Stomach (tissue), 9 donors: ENCODE data around the gene GRM4. TPM values are rescaled to one million over a fixed set of nuclear protein-coding genes. Genes with fewer than 3 reads are reported as not detected.
A peak's percentile ranks its signal among the peaks of the same experiment; 100 is the strongest.

Experiments used
- DNase-seq, 2 donors: peaks; one replicate each; pipeline versions ENCODE4 v3.0.0 to v3.0.0-alpha.2; 2013 to 2019
- H3K27ac ChIP-seq, 5 donors: fragments of 200-600 bp in 4 of 5; sonication (generic) in 4 of 5; one replicate each; pipeline ENCODE4 v1.5.1; 2013 to 2019; ENCODE audit warnings: mild to moderate bottlenecking in 1 of 5, moderate library complexity in 1 of 5
- H3K27me3 ChIP-seq, 3 donors: fragments of 200-600 bp; sonication (generic); one replicate each; pipeline ENCODE4 v1.5.1; 2017 to 2019; ENCODE audit warnings: mixed run types in 1 of 3
- H3K36me3 ChIP-seq, 4 donors: fragments of 200-600 bp; sonication (generic); 1 replicate in 3 of 4; 2 replicates in 1 of 4; pipeline ENCODE4 v1.5.1; 2016 to 2019
- H3K4me1 ChIP-seq, 4 donors: fragments of 200-600 bp; sonication (generic); one replicate each; pipeline ENCODE4 v1.5.1; 2016 to 2019
- H3K4me3 ChIP-seq, 4 donors: fragments of 200-600 bp; sonication (generic) in 3 of 4; one replicate each; pipeline ENCODE4 v1.5.1; 2016 to 2019; ENCODE audit warnings: mild to moderate bottlenecking in 1 of 4
- H3K9me3 ChIP-seq, 4 donors: fragments of 200-600 bp; sonication (generic); one replicate each; pipeline ENCODE4 v1.5.1; 2016 to 2019
- CTCF ChIP-seq, 7 experiments: fragments of 450-650 bp in 4 of 7; fragments of 200-600 bp in 3 of 7; sonication (generic) in 3 of 7; IDR thresholded peaks; one replicate each; pipeline ENCODE4 v1.5.1; 2016 to 2019; ENCODE audit warnings: antibody characterized with exemption in 7 of 7, control low read depth in 2 of 7, mild to moderate bottlenecking in 1 of 7
- EP300 ChIP-seq: sonication (generic); formaldehyde crosslinking; IDR thresholded peaks from one replicate; pipeline ENCODE4 v1.6.1; 2017; ENCODE audit warnings: antibody characterized with exemption
- POLR2A ChIP-seq, 4 donors: fragments of 450-650 bp; IDR thresholded peaks; one replicate each; pipeline ENCODE4 v1.6.1; 2016; ENCODE audit warnings: antibody characterized with exemption in 4 of 4, control low read depth in 2 of 4, mild to moderate bottlenecking in 1 of 4, moderate library complexity in 1 of 4
- POLR2AphosphoS5 ChIP-seq, 3 donors: sonication (generic); formaldehyde crosslinking; IDR thresholded peaks; one replicate each; pipeline ENCODE4 v1.6.1; 2016; ENCODE audit warnings: antibody characterized with exemption in 3 of 3
- WGBS, 5 donors: extraction: QIAGEN DNeasy Blood & Tissue Kit in 3 of 5; methylation state at CpG; one replicate each; pipeline versions ENCODE4 v1.1.5 to v1.1.7; 2013 to 2018; 5-methylcytosine and 5-hydroxymethylcytosine counted together
- intact Hi-C: fragments of 100-400 bp; cut with DNase I; formaldehyde crosslinking; loops from one replicate; pipeline ENCODE4 v1.15.1; 2023; ENCODE audit warnings: low total_unique reads
- polyA plus RNA-seq, 3 donors: library from polyadenylated mRNA; stranded (reverse); fragments of 200-250 nt; gene quantifications; one replicate each; pipeline ENCODE4 v1.2.3, GENCODE V29; 2013
- total RNA-seq, 5 donors: library from RNA; depleted of rRNA; stranded (reverse); fragments of >200 nt; gene quantifications; one replicate each; pipeline versions ENCODE4 v1.1.0 to v1.2.3, GENCODE V29; 2014 to 2016
- donor health status: healthy with polysubstance abuse.
- donor health status: Bipolar disorder and iron deficiency.
- donor health status: healthy.

The GRM4 gene
- total and polyA plus RNA-seq, 8 donors: 0.55 TPM; not detected in 7

- no peaks in the 10 kb centered on the region for H3K36me3 ChIP-seq
- H3K9me3 ChIP-seq: peaks cover 0 to 8% (median 0%) of the 10 kb centered on the region in 4 donors
- WGBS, 5 donors: 71 to 83% (median 80%) methylated on average over 4 of the region's 4 CpGs
- no peak for DNase-seq
- intact Hi-C loops: no loop called here
- peaks cover 0 to 9% (median 0%) of the 10 kb centered on the region in 3 donors for H3K27me3 ChIP-seq
- no peak overlapping the region for H3K27ac ChIP-seq
- peaks cover 0 to 21% (median 16%) of the 10 kb centered on the region in 4 donors for H3K4me1 ChIP-seq
- no peak overlapping the region for H3K4me3 ChIP-seq
- TF ChIP-seq POLR2AphosphoS5 (IDR thresholded peaks at IDR 0.05) (no peak), POLR2A (IDR thresholded peaks at IDR 0.05) (no peak), CTCF (IDR thresholded peaks at IDR 0.05) (no peak), EP300 (no peak)
Observed at GRCh38 chr6:33999567-33999966, 146.3 kb downstream of the GRM4 start.

- peaks cover 0 to 10% (median 0%) of the 10 kb centered on the region in 3 donors for H3K27me3 ChIP-seq
- H3K27ac ChIP-seq: no peak overlapping the region
- no peak overlapping the region for H3K4me3 ChIP-seq
- no peak for DNase-seq
- no peaks in the 10 kb centered on the region for H3K36me3 ChIP-seq
- peaks cover 0 to 8% (median 0%) of the 10 kb centered on the region in 4 donors for H3K9me3 ChIP-seq
- 94 to 98% (median 97%) methylated on average over 5 of the region's 5 CpGs for WGBS, 5 donors
- TF ChIP-seq POLR2AphosphoS5 (IDR thresholded peaks at IDR 0.05) (no peak), EP300 (no peak), CTCF (IDR thresholded peaks at IDR 0.05) (no peak), POLR2A (IDR thresholded peaks at IDR 0.05) (no peak)
- intact Hi-C loops: no loop called here
- H3K4me1 ChIP-seq: peaks cover 0 to 23% (median 15%) of the 10 kb centered on the region in 4 donors
Observed at GRCh38 chr6:33998660-33999059, 147.2 kb downstream of the GRM4 start.

- DNase-seq: no peak
- peaks cover 0 to 18% (median 0%) of the 10 kb centered on the region in 3 donors for H3K27me3 ChIP-seq
- peaks cover 0 to 8% (median 0%) of the 10 kb centered on the region in 4 donors for H3K9me3 ChIP-seq
- intact Hi-C loops: no loop called here
- no peak for TF ChIP-seq POLR2AphosphoS5 (IDR thresholded peaks at IDR 0.05)
- no peak for TF ChIP-seq EP300
- no peak for TF ChIP-seq CTCF (IDR thresholded peaks at IDR 0.05)
- no peak for TF ChIP-seq POLR2A (IDR thresholded peaks at IDR 0.05)
- H3K4me3 ChIP-seq: no peak overlapping the region
- peaks cover 0 to 23% (median 15%) of the 10 kb centered on the region in 4 donors for H3K4me1 ChIP-seq
- H3K36me3 ChIP-seq: no peaks in the 10 kb centered on the region
- 86 to 94% (median 92%) methylated on average over 1 of the region's 1 CpG for WGBS, 5 donors
- H3K27ac ChIP-seq: no peak overlapping the region
Observed at GRCh38 chr6:33997265-33997664, 148.6 kb downstream of the GRM4 start.

- Histone ChIP-seq H3K27me3 (peaks cover 0 to 12% (median 0%) of the 10 kb centered on the region in 3 donors), H3K4me1 (peaks cover 0 to 30% (median 15%) of the 10 kb centered on the region in 4 donors), H3K9me3 (peaks cover 0 to 8% (median 0%) of the 10 kb centered on the region in 4 donors), H3K36me3 (no peaks in the 10 kb centered on the region), H3K27ac (peak overlapping the region in 1 of 5 donors; percentile 26), H3K4me3 (no peak overlapping the region)
- WGBS, 5 donors: 67 to 78% (median 74%) methylated on average over 5 of the region's 5 CpGs
- DNase-seq: no peak
- intact Hi-C loops: no loop called here
- TF ChIP-seq POLR2A (IDR thresholded peaks at IDR 0.05): no peak
- no peak for TF ChIP-seq CTCF (IDR thresholded peaks at IDR 0.05)
- TF ChIP-seq EP300: no peak
- no peak for TF ChIP-seq POLR2AphosphoS5 (IDR thresholded peaks at IDR 0.05)
Observed at GRCh38 chr6:33996120-33996475, 149.8 kb downstream of the GRM4 start.
